ENCODE results near the gene FSTL3.
"Not testable (repeated sequence)": the region's sequence is repeated elsewhere in the genome, so short reads cannot be mapped to it uniquely, and the experiment has no call there.

Gene FSTL3

GRCh38 chr19:699885-700284, 23.7 kb downstream of the FSTL3 start:
- in situ Hi-C loops (cut with HindIII; ENCODE audit: low pct_ligation_motif_present, low pct_unique_long_range_greater_than_20kb, low sequenced_read_pairs); DNase-seq: not testable (repeated sequence)

GRCh38 chr19:702847-703246, 26.7 kb downstream of the FSTL3 start:
- in situ Hi-C loops (cut with HindIII; ENCODE audit: low pct_ligation_motif_present, low pct_unique_long_range_greater_than_20kb, low sequenced_read_pairs); DNase-seq: not testable (repeated sequence)

- in situ Hi-C loops (cut with HindIII; ENCODE audit: low pct_ligation_motif_present, low pct_unique_long_range_greater_than_20kb, low sequenced_read_pairs), result no loop called here
- DNase-seq, result no peak
Measured at GRCh38 chr19:703329-703650, 27.1 kb downstream of the FSTL3 start.

GRCh38 chr19:703651-704446, 27.7 kb downstream of the FSTL3 start:
- no peak for DNase-seq
- in situ Hi-C loops (cut with HindIII; ENCODE audit: low pct_ligation_motif_present, low pct_unique_long_range_greater_than_20kb, low sequenced_read_pairs), result no loop called here

GRCh38 chr19:704447-704741, 28.2 kb downstream of the FSTL3 start:
- in situ Hi-C loops (cut with HindIII; ENCODE audit: low pct_ligation_motif_present, low pct_unique_long_range_greater_than_20kb, low sequenced_read_pairs), result no loop called here
- no peak for DNase-seq

- in situ Hi-C loops (cut with HindIII; ENCODE audit: low pct_ligation_motif_present, low pct_unique_long_range_greater_than_20kb, low sequenced_read_pairs), result no loop called here
- DNase-seq, result peak; percentile 22
Measured at GRCh38 chr19:708154-709143, 32.3 kb downstream of the FSTL3 start, which contains the start of gene PALM. Gene PALM (plus strand): TSS chr19:708935. CDS start chr19:709147, 212 bp downstream.

GRCh38 chr19:709196-709964, 33.2 kb downstream of the FSTL3 start:
- in situ Hi-C loops (cut with HindIII; ENCODE audit: low pct_ligation_motif_present, low pct_unique_long_range_greater_than_20kb, low sequenced_read_pairs), result no loop called here
- DNase-seq, result no peak

- no peak for DNase-seq
- in situ Hi-C loops (cut with HindIII; ENCODE audit: low pct_ligation_motif_present, low pct_unique_long_range_greater_than_20kb, low sequenced_read_pairs), result no loop called here
Measured at GRCh38 chr19:709965-710571, 33.9 kb downstream of the FSTL3 start.

- no peak for DNase-seq
- in situ Hi-C loops (cut with HindIII; ENCODE audit: low pct_ligation_motif_present, low pct_unique_long_range_greater_than_20kb, low sequenced_read_pairs), result no loop called here
Measured at GRCh38 chr19:710767-711166, 34.6 kb downstream of the FSTL3 start.

GRCh38 chr19:711254-711653, 35.1 kb downstream of the FSTL3 start:
- in situ Hi-C loops (cut with HindIII; ENCODE audit: low pct_ligation_motif_present, low pct_unique_long_range_greater_than_20kb, low sequenced_read_pairs), result no loop called here
- DNase-seq, result no peak

GRCh38 chr19:715347-715746, 39.2 kb downstream of the FSTL3 start:
- in situ Hi-C loops (cut with HindIII; ENCODE audit: low pct_ligation_motif_present, low pct_unique_long_range_greater_than_20kb, low sequenced_read_pairs), result no loop called here
- no peak for DNase-seq

- DNase-seq, result no peak
- in situ Hi-C loops (cut with HindIII; ENCODE audit: low pct_ligation_motif_present, low pct_unique_long_range_greater_than_20kb, low sequenced_read_pairs), result no loop called here
Measured at GRCh38 chr19:718251-718951, 42.2 kb downstream of the FSTL3 start.

- in situ Hi-C loops (cut with HindIII; ENCODE audit: low pct_ligation_motif_present, low pct_unique_long_range_greater_than_20kb, low sequenced_read_pairs), result no loop called here
- DNase-seq, result no peak
Measured at GRCh38 chr19:718991-719512, 42.9 kb downstream of the FSTL3 start.

- no peak for DNase-seq
- in situ Hi-C loops (cut with HindIII; ENCODE audit: low pct_ligation_motif_present, low pct_unique_long_range_greater_than_20kb, low sequenced_read_pairs), result no loop called here
Measured at GRCh38 chr19:719636-720344, 43.6 kb downstream of the FSTL3 start.

GRCh38 chr19:720345-721160, 44.4 kb downstream of the FSTL3 start:
- no peak for DNase-seq
- in situ Hi-C loops (cut with HindIII; ENCODE audit: low pct_ligation_motif_present, low pct_unique_long_range_greater_than_20kb, low sequenced_read_pairs), result no loop called here

- DNase-seq, result no peak
- in situ Hi-C loops (cut with HindIII; ENCODE audit: low pct_ligation_motif_present, low pct_unique_long_range_greater_than_20kb, low sequenced_read_pairs), result no loop called here
Measured at GRCh38 chr19:722553-723101, 46.4 kb downstream of the FSTL3 start.

Measured in ACHN (cell line).